Measurements from ENCODE around the gene CNN2.

Gene CNN2

GRCh38 chr19:1025960-1026782 is at the start of gene CNN2:
Gene CNN2, plus strand, starts transcription at chr19:1026608. Its CDS starts 54 bp downstream, at chr19:1026662.
- DNase-seq, result peak; percentile 14

DNA sequence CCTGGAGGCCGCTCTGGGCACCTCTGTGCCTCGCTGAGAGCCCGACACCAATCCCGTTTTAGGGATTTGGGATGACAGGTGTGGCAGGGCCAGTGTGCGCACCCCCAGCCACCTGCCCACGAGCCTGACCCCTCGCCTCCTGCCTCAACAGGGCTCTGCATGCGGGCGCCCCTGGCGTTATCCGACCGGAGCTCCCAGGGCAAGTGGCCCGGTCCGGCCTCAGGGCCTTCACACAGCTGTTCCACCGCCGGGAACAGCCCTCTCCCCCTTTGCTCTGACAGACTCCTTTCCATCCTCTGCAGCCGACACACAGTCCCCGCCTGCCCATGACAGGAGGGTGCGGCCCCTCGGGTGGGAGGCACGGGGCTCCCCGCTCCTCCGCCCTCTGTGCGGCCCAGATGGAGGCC is 49.3 kb upstream of the CNN2 start:
- DNase-seq, result no peak

DNA sequence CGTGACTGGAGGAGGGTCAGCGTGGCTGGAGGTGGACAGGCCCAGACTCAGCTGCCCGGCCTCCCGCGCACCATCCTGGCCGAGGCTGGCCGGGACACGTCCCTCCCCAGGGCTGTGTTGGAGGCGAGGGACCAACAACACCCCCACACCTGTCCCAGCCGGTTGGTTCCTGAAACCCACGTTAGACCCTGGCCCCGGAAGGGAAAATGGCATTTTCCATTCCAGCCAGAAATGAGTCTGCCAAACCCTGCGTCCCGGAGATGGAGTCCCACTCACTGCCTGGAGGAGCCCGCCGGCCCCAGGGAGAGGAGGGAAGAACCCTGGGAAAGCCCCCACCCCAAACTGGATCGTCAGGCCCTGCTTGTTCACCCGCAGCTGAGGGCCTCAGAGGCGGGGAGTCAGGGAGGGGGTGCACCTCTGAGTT is 47.1 kb upstream of the CNN2 start:
- DNase-seq, result no peak

GRCh38 chr19:980133-980998 is 46.0 kb upstream of the CNN2 start:
- no peak for DNase-seq

DNA sequence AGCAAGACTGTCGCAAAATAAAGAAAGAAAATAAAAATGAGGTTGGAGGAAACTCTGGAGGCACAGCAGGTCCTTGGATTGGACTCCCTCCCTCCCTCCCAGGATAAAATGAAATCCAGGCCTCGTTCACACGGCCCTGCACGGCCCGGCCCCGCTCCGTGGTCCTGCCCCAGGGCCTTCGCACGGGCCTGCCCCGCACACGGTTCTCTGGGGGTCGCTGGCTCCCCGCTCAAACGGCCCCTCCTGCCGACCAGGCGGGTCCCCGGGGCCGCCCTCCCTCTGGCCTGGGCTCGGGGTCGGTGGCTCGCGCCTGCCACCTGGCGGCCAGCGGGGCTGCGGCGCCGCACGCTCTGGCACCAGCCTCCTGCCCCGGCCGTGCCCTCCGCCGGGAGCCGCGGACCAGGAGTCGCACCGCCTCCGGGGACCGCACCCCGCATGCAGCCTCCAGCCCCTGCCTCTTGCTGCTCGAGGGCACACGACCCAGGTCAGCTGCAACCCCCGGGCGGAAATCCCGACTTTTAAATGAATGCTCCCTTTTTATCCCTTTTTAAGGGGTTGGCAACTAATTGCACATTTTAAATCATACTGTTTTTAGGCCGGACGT is 43.7 kb upstream of the CNN2 start:
- peak; percentile 30 for DNase-seq

DNA sequence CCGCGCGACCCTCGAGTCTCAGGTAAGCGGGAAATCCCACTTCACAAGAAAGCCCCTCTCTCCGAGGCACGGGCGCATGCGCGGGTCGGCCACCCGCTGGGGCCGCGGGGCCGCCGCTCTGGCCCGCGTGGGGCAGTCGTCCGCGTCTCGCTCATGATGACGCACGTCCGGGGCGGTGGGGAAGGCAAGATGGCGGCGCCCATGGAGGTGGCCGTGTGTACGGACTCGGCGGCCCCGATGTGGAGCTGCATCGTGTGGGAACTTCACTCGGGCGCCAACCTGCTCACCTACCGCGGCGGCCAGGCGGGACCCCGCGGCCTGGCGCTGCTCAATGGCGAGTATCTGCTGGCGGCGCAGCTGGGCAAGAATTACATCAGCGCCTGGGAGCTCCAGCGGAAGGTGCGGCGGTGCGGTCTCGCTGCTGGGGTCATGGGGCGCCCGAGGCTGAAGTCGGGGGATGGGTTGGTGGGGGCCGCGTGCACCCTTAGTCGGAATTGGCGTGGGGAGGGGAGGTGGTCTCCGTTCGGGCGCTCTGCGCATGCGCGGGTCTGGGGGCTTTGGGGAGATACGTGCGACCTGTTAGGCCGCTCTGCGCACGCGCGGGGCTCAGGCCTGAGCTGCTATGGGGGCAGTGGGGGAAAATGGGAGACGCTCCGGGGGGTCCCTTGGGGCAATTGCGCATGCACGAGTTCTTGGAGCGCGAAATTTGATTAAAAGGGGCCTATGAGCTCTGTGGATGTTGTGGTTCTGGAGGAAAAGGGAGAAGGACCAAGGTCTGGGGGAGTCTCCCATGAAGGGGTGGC is 42.0 kb upstream of the CNN2 start, which contains the start of gene WDR18:
Gene WDR18, plus strand, starts transcription at position 181 of the 803 bp plus-strand sequence. Its CDS starts 9 bp downstream, at position 190.
- DNase-seq, result peak; percentile 75

DNA sequence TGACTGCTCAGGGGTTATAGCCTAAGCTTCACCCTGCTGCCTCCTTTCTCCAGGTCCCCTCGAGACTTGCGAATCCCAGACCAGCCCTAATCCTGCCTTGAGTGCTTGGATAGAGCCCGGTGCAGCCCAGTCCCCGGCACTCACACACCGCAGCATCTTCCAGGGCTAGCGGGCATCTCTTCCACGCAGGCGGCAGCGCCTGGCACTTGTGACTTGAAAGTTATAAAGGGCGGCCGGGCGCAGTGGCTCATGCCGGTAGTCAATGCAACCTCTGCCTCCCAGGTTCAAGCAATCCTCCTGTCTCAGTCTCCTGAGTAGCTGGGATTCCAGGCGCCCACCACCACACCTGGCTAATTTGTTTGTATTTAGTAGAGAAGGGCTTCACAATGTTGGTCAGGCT is 40.3 kb upstream of the CNN2 start:
- DNase-seq, result no peak

- no peak for DNase-seq
These were observed 38.3 kb upstream of the CNN2 start for GRCh38 chr19:988081-988480.

DNA sequence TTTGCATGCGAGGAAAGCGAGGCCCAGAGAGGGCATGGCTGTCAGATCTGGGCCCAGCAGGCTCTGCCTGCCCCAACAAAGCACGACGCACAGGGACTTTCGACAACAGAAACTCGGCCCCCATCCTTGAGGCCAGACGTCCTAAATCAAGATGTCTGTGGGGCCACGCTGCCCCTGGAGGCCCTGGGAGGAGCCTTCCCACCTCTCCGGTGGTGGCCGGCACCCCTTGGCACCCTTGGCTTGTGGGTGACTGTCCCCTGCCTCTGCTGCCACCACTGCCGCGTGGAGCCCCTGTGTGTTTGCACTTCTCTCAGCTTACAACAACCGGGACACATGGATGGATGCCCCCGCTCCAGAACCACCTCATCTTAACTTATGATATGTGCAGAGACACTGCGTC is 37.9 kb upstream of the CNN2 start:
- no peak for DNase-seq

- no peak for DNase-seq
These were observed 36.9 kb upstream of the CNN2 start for GRCh38 chr19:989381-990081.

GRCh38 chr19:990119-990571 is 36.3 kb upstream of the CNN2 start:
- DNase-seq, result no peak

DNA sequence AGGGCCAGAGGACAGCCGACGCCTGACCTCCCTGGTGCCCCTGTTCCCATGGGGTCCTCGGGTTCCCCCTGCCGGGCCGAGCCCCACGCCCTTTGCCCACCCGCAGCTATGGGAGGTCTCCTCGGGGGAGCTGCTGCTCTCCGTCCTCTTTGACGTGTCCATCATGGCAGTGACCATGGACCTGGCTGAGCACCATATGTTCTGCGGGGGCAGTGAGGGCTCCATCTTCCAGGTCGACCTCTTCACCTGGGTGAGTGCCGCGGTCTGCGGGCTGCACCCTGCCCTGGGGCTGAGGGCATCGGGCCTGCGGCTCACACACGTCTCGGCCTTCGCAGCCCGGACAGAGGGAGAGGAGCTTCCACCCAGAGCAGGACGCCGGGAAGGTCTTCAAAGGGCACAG is 35.7 kb upstream of the CNN2 start:
- DNase-seq, result no peak

- DNase-seq, result peak; percentile 17
These were observed 35.1 kb upstream of the CNN2 start for GRCh38 chr19:991174-991931.

- DNase-seq, result no peak
These were observed 34.3 kb upstream of the CNN2 start for GRCh38 chr19:991932-992669.

DNA sequence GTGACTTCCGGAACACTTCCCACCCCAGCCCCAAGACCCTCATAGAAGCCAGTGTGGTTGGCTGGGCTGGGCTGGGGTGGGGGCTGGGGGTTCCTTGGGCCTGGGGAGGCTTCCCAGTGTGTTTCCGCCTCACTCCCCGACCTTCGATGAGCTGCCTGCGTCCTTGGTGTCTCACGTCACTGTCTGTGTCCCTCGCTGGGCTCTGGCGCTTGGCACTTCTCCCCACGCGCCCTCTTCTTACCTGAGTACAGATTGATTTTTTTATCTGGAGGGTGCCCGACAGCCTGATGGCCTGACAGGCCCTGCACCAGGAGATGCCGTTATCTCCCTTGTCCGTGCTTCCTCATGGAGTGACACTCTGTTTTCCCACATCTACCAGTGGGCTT is 33.7 kb upstream of the CNN2 start:
- no peak for DNase-seq

DNA sequence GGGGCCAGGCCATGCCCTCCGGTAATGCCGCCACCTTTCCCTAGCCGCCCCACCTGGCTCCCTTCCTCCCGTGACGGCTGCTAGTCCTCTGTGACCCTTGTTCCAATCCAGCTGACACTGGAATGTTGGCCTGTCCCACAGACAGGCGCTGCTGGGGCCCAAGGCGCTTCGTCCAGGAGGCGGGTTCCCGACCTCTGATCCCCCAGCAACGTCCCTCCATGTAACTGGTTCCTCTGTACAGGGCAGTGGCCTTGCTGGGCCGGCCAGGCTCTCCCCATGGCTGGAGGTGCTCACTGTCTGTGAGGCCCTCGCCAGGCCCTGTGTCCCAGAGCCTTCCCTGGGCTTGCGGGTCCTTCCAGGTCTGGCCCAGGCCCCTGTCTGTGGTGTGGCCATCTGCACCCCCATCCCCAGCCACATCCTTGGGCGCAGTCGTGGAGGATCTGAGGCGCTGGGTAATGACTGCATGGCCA is 33.0 kb upstream of the CNN2 start:
- DNase-seq, result no peak

DNA sequence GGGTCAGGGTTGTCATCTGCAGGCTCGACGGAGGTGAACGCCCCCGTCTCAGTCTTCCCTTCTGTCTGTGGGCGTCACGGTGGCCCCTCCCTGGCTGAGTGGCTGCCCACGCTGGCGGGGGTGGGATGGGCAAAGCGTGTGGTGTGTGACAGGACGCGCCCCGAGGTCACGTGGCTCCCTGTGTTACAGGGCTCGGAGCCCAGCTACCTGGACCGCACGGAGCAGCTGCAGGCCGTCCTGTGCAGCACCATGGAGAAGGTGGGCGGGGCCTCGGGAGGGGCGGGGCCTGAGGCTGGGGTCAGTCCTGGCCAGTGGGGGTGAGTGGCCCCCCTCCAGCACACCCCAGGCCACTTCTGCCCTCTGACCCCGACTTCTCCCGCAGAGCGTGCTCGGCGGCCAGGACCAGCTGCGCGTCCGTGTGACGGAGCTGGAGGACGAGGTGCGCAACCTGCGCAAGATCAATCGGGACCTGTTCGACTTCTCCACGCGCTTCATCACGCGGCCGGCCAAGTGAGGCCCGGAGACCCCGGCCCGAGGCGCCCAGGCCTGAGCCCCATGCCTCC is 32.5 kb upstream of the CNN2 start:
- no peak for DNase-seq

- DNase-seq, result no peak
These were observed 31.9 kb upstream of the CNN2 start for GRCh38 chr19:994516-994915.

DNA sequence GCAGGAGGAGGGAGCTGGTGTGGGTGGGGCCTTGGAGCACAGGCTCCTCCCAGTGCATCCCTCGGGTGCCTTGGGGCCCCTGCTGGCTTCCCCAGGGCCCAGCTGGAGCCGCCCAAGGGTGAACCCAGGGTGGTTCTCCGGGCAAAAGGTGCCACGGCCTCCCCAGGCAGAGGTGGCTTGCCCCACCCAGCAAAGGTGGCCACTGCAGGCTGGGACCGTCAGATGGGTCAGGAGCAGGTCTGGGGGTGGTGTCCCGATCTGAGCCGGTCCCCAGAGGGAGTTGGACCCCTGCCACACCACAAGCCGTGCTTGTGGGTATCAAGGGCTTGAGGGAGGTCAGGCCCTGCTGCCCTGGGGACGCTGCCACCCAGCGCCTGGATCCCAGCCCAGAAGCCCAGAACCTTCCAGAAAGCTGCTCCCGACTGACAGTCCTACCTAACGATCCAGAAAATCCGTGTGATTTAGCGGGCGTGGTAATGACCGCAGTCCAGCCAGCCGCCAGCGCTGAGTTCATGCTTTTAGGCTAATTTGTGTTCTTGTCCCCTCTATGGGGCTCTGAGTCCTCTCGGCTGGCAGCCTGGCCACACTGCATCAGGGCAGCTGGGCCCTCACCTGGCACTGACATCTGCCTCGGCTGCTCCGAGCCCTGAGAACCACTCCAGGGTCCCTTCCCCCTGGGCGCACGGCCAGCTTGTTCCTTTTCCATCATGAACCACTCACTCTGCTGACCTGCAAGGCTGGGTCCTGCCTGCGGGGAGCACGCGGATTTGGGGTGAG is 31.2 kb upstream of the CNN2 start:
- DNase-seq, result no peak
